ENCODE measurements around the gene BABAM2. TPM values are rescaled to one million over a fixed set of nuclear protein-coding genes. Genes with fewer than 3 reads are reported as not detected.

Gene BABAM2
- total and polyA plus RNA-seq, 2 experiments from 2014 or later, result 31.8 to 83.3 TPM

DNA sequence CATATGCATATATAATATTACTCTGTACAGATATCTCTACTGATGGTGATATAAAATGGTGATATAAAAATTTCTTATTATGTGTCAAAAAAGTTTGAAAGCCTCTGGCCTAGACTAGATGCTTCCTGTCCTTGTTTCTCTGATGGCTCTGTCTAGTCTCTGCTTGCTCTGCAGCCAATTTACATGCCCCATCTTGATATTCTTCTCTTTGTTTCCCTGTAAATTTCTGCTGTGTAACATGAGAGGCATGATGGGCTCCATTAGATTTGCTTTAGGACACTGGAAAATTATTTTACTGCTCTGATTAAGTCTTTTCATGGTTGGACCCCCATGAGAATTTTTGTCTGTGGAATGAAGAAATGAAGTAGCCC, 24.3 kb downstream of the BABAM2 start:
- Histone ChIP-seq H3K9me3 (ENCODE audit: low read depth) (no peaks in the 10 kb centered on the region), H3K36me3 (no peaks in the 10 kb centered on the region), H3K27me3 (no peaks in the 10 kb centered on the region), H3K27ac (no peak overlapping the region), H3K4me1 (ENCODE audit: low read depth) (peaks cover 11% of the 10 kb centered on the region), H3K4me3 (no peak overlapping the region)
- no peak for DNase-seq (ENCODE audit: low read depth in 1 of 2, low spot score in 1 of 2)
- no peak for TF ChIP-seq CTCF (IDR thresholded peaks at IDR 0.05; ENCODE audit: low read depth, low read length)

- H3K27me3 ChIP-seq, result no peaks in the 10 kb centered on the region
- DNase-seq (ENCODE audit: low read depth in 1 of 2, low spot score in 1 of 2), result peak in 1 of 2 donors; percentile 55
- H3K36me3 ChIP-seq, result no peaks in the 10 kb centered on the region
- H3K9me3 ChIP-seq (ENCODE audit: low read depth), result no peaks in the 10 kb centered on the region
- TF ChIP-seq CTCF (IDR thresholded peaks at IDR 0.05; ENCODE audit: low read depth, low read length), result no peak
- peaks cover 11% of the 10 kb centered on the region for H3K4me1 ChIP-seq (ENCODE audit: low read depth)
- H3K27ac ChIP-seq, result no peak overlapping the region
- H3K4me3 ChIP-seq, result no peak overlapping the region
Measured at GRCh38 chr2:27915191-27915590, 24.7 kb downstream of the BABAM2 start.

GRCh38 chr2:27915874-27916273, 25.3 kb downstream of the BABAM2 start:
- DNase-seq (ENCODE audit: low read depth in 1 of 2, low spot score in 1 of 2), result no peak
- TF ChIP-seq CTCF (IDR thresholded peaks at IDR 0.05; ENCODE audit: low read depth, low read length), result no peak
- Histone ChIP-seq H3K9me3 (ENCODE audit: low read depth) (no peaks in the 10 kb centered on the region), H3K36me3 (no peaks in the 10 kb centered on the region), H3K27me3 (no peaks in the 10 kb centered on the region), H3K4me1 (ENCODE audit: low read depth) (peaks cover 11% of the 10 kb centered on the region), H3K27ac (no peak overlapping the region), H3K4me3 (no peak overlapping the region)

GRCh38 chr2:27916293-27916995, 25.9 kb downstream of the BABAM2 start:
- H3K9me3 ChIP-seq (ENCODE audit: low read depth), result no peaks in the 10 kb centered on the region
- H3K27me3 ChIP-seq, result no peaks in the 10 kb centered on the region
- no peak for DNase-seq (ENCODE audit: low read depth in 1 of 2, low spot score in 1 of 2)
- no peak overlapping the region for H3K4me3 ChIP-seq
- no peak for TF ChIP-seq CTCF (IDR thresholded peaks at IDR 0.05; ENCODE audit: low read depth, low read length)
- peaks cover 11% of the 10 kb centered on the region for H3K4me1 ChIP-seq (ENCODE audit: low read depth)
- no peaks in the 10 kb centered on the region for H3K36me3 ChIP-seq
- no peak overlapping the region for H3K27ac ChIP-seq

GRCh38 chr2:27920148-27920885, 29.8 kb downstream of the BABAM2 start:
- Histone ChIP-seq H3K9me3 (ENCODE audit: low read depth) (no peaks in the 10 kb centered on the region), H3K27ac (no peak overlapping the region), H3K36me3 (no peaks in the 10 kb centered on the region), H3K4me3 (no peak overlapping the region), H3K4me1 (ENCODE audit: low read depth) (peaks cover 9% of the 10 kb centered on the region), H3K27me3 (no peaks in the 10 kb centered on the region)
- no peak for TF ChIP-seq CTCF (IDR thresholded peaks at IDR 0.05; ENCODE audit: low read depth, low read length)
- DNase-seq (ENCODE audit: low read depth in 1 of 2, low spot score in 1 of 2), result peak in 1 of 2 donors; percentile 85
